Stimulated activated CD4-positive, alpha-beta T cell treated with anti-CD3 and anti-CD28 coated beads, TNF-alpha, amount 100 ng/mL, for 48 hours (primary cell): ENCODE results near the gene INPP5E.
"Not testable (repeated sequence)": the region's sequence is repeated elsewhere in the genome, so short reads cannot be mapped to it uniquely, and the experiment has no call there.

Experiments used
- DNase-seq, 3 donors: peaks; one replicate each; pipeline ENCODE4 v3.0.0-alpha.2; 2020; ENCODE audit warnings: low read depth in 3 of 3

Gene INPP5E

GRCh38 chr9:136429683-136430491, 9.8 kb downstream of the INPP5E start:
- DNase-seq: no peak

- no peak for DNase-seq
Measured at GRCh38 chr9:136429075-136429628, 10.5 kb downstream of the INPP5E start.

- DNase-seq: no peak
Measured at GRCh38 chr9:136426787-136427186, 12.9 kb downstream of the INPP5E start.

- not testable (repeated sequence) for DNase-seq
Measured at GRCh38 chr9:136425367-136425766, 14.3 kb downstream of the INPP5E start.

GRCh38 chr9:136424750-136425362, 14.8 kb downstream of the INPP5E start:
- no peak for DNase-seq

GRCh38 chr9:136423432-136424146, 16.1 kb downstream of the INPP5E start:
- DNase-seq: no peak

GRCh38 chr9:136422876-136423275, 16.8 kb downstream of the INPP5E start:
- DNase-seq: no peak

GRCh38 chr9:136421791-136422190, 17.9 kb downstream of the INPP5E start:
- no peak for DNase-seq

- DNase-seq: no peak
Measured at GRCh38 chr9:136419092-136419420, 20.6 kb downstream of the INPP5E start.

GRCh38 chr9:136418182-136419091, 21.2 kb downstream of the INPP5E start:
- no peak for DNase-seq

GRCh38 chr9:136416914-136417313, 22.7 kb downstream of the INPP5E start:
- DNase-seq: no peak

GRCh38 chr9:136416427-136416826, 23.2 kb downstream of the INPP5E start:
- DNase-seq: no peak

- no peak for DNase-seq
Measured at GRCh38 chr9:136412962-136413361, 26.7 kb downstream of the INPP5E start.

- DNase-seq: no peak
Measured at GRCh38 chr9:136411378-136411777, 28.3 kb downstream of the INPP5E start.

GRCh38 chr9:136410500-136411287, 29.0 kb downstream of the INPP5E start, which contains the start of the genes ENTR1 and PMPCA:
Gene ENTR1 (minus strand): TSS chr9:136410614. CDS start chr9:136410397, 217 bp downstream.
Gene PMPCA (plus strand): TSS chr9:136410658. CDS start chr9:136410669, 11 bp downstream.
- DNase-seq: peak; percentile 90 to 95 (median 94)

GRCh38 chr9:136409557-136410455, 29.8 kb downstream of the INPP5E start:
- DNase-seq: no peak

- DNase-seq: no peak
Measured at GRCh38 chr9:136407911-136408310, 31.7 kb downstream of the INPP5E start.

- not testable (repeated sequence) for DNase-seq
Measured at GRCh38 chr9:136407061-136407460, 32.6 kb downstream of the INPP5E start.

GRCh38 chr9:136405904-136406303, 33.7 kb downstream of the INPP5E start:
- not testable (repeated sequence) for DNase-seq
